Lower leg skin (tissue), 3 donors: ENCODE results near the gene KRCC1.

ENCODE experiments used
- CTCF ChIP-seq, 3 donors: fragments of 450-650 bp; IDR thresholded peaks; one replicate each; pipeline ENCODE4 v1.5.1; 2016; ENCODE audit warnings: antibody characterized with exemption in 3 of 3, mild to moderate bottlenecking in 3 of 3, moderate library complexity in 2 of 3
- POLR2A ChIP-seq, 2 donors: fragments of 450-650 bp; IDR thresholded peaks; one replicate each; pipeline ENCODE4 v1.6.1; 2016 to 2017; ENCODE audit warnings: antibody characterized with exemption in 2 of 2, mild to moderate bottlenecking in 1 of 2, moderate library complexity in 1 of 2

DNA sequence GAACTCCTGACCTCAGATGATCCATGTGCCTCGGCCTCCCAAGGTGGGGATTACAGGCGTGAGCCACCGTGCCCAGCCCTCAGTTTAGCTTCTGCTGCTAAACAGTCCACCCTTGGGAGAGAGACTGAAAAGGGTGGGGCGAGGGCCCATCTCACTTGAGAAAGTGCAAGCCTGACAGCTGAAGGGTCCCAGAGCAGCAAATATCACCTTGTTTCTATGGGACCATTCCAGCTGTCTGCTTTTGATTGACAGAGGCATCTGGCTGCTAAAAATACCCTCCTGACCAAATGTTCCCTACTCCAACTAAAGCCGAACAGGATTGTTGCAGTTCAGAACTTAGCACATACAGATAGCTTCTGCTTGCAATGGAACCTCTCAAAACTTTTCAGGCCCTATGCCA is 11.6 kb upstream of the KRCC1 start:
- TF ChIP-seq CTCF (IDR thresholded peaks at IDR 0.05): no peak
- TF ChIP-seq POLR2A (IDR thresholded peaks at IDR 0.05): no peak
